ENCODE data around the gene LCE1D. TPM values are rescaled to one million over a fixed set of nuclear protein-coding genes. Genes with fewer than 3 reads are reported as not detected.

LCE1D gene
- total and polyA plus RNA-seq, 9 donors, result not detected

GRCh38 chr1:152811050-152811449 is 14.5 kb downstream of the LCE1D start:
- Histone ChIP-seq H3K27ac (no peak overlapping the region), H3K9me3 (no peaks in the 10 kb centered on the region), H3K4me3 (no peak overlapping the region), H3K27me3 (no peaks in the 10 kb centered on the region), H3K36me3 (no peaks in the 10 kb centered on the region), H3K4me1 (ENCODE audit: insufficient read depth) (no peaks in the 10 kb centered on the region)
- 85 to 88% (median 88%) methylated on average over 2 of the region's 2 CpGs for WGBS, 3 donors
- TF ChIP-seq POLR2A (IDR thresholded peaks at IDR 0.05) (no peak), CTCF (IDR thresholded peaks at IDR 0.05) (no peak), EP300 (IDR thresholded peaks at IDR 0.05) (no peak)
- intact Hi-C loops (cut with DNase I), result no loop called here
- no peak for DNase-seq

- Histone ChIP-seq H3K27me3 (no peaks in the 10 kb centered on the region), H3K27ac (no peak within 1 kb of the TSS), H3K36me3 (no peaks in the 10 kb centered on the region), H3K4me1 (ENCODE audit: insufficient read depth) (no peaks in the 10 kb centered on the region), H3K9me3 (no peaks in the 10 kb centered on the region), H3K4me3 (no peak within 1 kb of the TSS)
- intact Hi-C loops (cut with DNase I), result no loop called here
- WGBS, 3 donors, result 91 to 94% (median 92%) methylated on average over 2 of the region's 2 CpGs
- TF ChIP-seq POLR2A (IDR thresholded peaks at IDR 0.05) (no peak), CTCF (IDR thresholded peaks at IDR 0.05) (no peak), EP300 (IDR thresholded peaks at IDR 0.05) (no peak)
- no peak for DNase-seq
Observed at GRCh38 chr1:152811671-152812070, 15.2 kb downstream of the LCE1D start, which contains the start of gene LCE1B. LCE1B (plus strand) TSS chr1:152811971; CDS start chr1:152812447, 476 bp downstream.

GRCh38 chr1:152817309-152817708 is 20.8 kb downstream of the LCE1D start:
- no peak for DNase-seq
- Histone ChIP-seq H3K4me1 (ENCODE audit: insufficient read depth) (no peaks in the 10 kb centered on the region), H3K27ac (no peak overlapping the region), H3K27me3 (no peaks in the 10 kb centered on the region), H3K9me3 (no peaks in the 10 kb centered on the region), H3K4me3 (no peak overlapping the region), H3K36me3 (no peaks in the 10 kb centered on the region)
- intact Hi-C loops (cut with DNase I), result no loop called here
- WGBS, 3 donors, result 90 to 93% (median 91%) methylated on average over 6 of the region's 6 CpGs
- TF ChIP-seq EP300 (IDR thresholded peaks at IDR 0.05) (no peak), CTCF (IDR thresholded peaks at IDR 0.05) (no peak), POLR2A (IDR thresholded peaks at IDR 0.05) (no peak)

- no peaks in the 10 kb centered on the region for H3K27me3 ChIP-seq
- no peak for DNase-seq
- no peaks in the 10 kb centered on the region for H3K4me1 ChIP-seq (ENCODE audit: insufficient read depth)
- H3K4me3 ChIP-seq, result no peak overlapping the region
- intact Hi-C loops (cut with DNase I), result no loop called here
- H3K36me3 ChIP-seq, result no peaks in the 10 kb centered on the region
- no peak overlapping the region for H3K27ac ChIP-seq
- no peaks in the 10 kb centered on the region for H3K9me3 ChIP-seq
- TF ChIP-seq CTCF (IDR thresholded peaks at IDR 0.05) (no peak), EP300 (IDR thresholded peaks at IDR 0.05) (no peak), POLR2A (IDR thresholded peaks at IDR 0.05) (no peak)
- WGBS, 3 donors, result 48 to 49% (median 49%) methylated on average over 5 of the region's 5 CpGs
Observed at GRCh38 chr1:152823294-152823693, 26.8 kb downstream of the LCE1D start.

- no peaks in the 10 kb centered on the region for H3K9me3 ChIP-seq
- H3K4me1 ChIP-seq (ENCODE audit: insufficient read depth), result no peaks in the 10 kb centered on the region
- no peaks in the 10 kb centered on the region for H3K36me3 ChIP-seq
- no peak overlapping the region for H3K4me3 ChIP-seq
- no peak overlapping the region for H3K27ac ChIP-seq
- DNase-seq, result no peak
- no peaks in the 10 kb centered on the region for H3K27me3 ChIP-seq
- no peak for TF ChIP-seq EP300 (IDR thresholded peaks at IDR 0.05)
- TF ChIP-seq CTCF (IDR thresholded peaks at IDR 0.05), result no peak
- intact Hi-C loops (cut with DNase I), result no loop called here
Observed at GRCh38 chr1:152824964-152825363, 28.4 kb downstream of the LCE1D start.
